ENCODE data around the gene BIN1.

Gene BIN1

GRCh38 chr2:127071901-127072328 lies 35.0 kb downstream of the BIN1 start:
- DNase-seq, result no peak

GRCh38 chr2:127070221-127070620 lies 36.7 kb downstream of the BIN1 start:
- no peak for DNase-seq

DNA sequence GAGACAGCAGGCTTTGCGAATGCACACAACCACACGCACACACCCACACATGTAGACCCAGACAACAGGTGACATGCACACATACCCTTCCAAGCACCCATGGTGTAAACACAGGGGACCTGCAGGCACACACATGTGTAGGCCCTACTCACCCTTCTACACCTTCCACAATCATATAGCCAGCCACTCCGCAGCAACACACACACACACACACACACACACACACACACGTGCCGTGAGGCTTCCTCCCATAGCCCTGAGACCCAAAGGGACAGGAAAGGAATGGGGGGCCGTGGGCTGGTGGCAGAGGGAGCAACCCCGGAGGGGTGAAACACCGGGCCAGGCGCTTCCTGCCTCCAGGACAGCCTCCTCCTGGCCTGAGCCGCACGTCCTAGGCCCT lies 37.4 kb downstream of the BIN1 start:
- DNase-seq, result no peak

DNA sequence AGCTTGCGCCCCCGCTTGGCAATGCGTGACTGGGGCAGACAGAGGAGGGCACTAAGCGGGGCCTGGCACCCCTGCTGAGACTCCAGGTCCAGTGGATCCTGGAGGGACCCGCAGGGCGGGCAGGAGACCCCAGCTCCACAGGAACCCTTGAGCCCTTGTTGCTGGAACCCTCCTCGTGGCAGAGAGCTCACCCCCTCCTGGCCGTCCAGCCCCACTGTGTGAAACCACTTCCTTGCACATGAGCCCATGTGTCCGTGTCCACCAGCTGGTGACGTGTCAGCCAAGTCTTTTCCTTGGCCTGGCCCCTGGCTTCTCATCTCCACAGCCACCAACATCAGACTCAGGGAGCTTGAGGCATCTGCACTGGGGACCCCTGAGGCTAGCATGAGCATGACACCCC lies 38.0 kb downstream of the BIN1 start:
- DNase-seq, result no peak

DNA sequence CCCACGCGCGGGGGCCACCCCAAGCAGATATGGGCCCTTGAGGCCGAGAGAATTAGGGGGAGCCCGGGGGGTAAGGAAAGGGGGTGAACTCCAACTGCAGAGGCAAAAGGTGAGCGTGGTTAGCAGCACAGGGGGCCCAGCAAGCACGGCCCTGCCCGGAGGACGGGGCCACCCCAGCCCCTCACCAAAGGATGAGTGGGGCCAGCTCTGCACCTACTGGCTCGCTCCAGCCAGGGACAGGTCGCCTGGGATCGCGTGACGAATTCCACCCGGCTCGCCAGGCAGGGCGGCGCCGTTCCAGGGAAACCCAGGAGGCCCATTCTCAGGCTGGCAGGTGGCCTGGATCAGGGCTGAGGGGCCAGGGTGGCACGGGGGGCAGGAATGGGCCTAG lies 38.6 kb downstream of the BIN1 start:
- DNase-seq, result no peak

- DNase-seq, result peak; percentile 61
These were observed 39.2 kb downstream of the BIN1 start for GRCh38 chr2:127067620-127068350.

- DNase-seq, result peak; percentile 47
These were observed 40.0 kb downstream of the BIN1 start for GRCh38 chr2:127066942-127067341.

GRCh38 chr2:127065940-127066318 lies 41.0 kb downstream of the BIN1 start:
- DNase-seq, result no peak

- DNase-seq, result no peak
These were observed 41.5 kb downstream of the BIN1 start for GRCh38 chr2:127065299-127065939.

GRCh38 chr2:127064642-127065250 lies 42.2 kb downstream of the BIN1 start:
- peak; percentile 85 for DNase-seq

- DNase-seq, result no peak
These were observed 43.0 kb downstream of the BIN1 start for GRCh38 chr2:127063701-127064590.

GRCh38 chr2:127061375-127062273 lies 45.3 kb downstream of the BIN1 start:
- DNase-seq, result no peak

- no peak for DNase-seq
These were observed 46.5 kb downstream of the BIN1 start for GRCh38 chr2:127060264-127060945.

DNA sequence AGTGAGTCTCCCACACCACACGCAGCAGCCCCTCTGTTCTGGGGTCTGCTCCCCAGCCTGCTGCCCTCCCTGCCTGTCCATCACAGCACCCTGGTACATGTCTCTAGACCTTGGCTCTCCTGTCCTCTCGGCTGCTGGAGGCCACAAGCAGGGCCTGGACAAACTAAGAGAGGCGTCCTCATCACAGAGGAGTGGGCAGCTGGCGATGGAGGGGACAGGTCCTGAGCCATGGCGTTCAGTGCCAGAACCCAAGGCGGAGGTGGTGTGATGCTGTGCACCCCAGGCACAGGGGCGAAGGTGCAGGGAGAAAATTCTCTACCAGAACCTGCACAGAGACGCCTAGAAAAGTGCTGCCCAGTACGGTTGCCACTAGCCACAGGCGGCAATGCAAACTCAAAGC lies 47.4 kb downstream of the BIN1 start:
- DNase-seq, result no peak

DNA sequence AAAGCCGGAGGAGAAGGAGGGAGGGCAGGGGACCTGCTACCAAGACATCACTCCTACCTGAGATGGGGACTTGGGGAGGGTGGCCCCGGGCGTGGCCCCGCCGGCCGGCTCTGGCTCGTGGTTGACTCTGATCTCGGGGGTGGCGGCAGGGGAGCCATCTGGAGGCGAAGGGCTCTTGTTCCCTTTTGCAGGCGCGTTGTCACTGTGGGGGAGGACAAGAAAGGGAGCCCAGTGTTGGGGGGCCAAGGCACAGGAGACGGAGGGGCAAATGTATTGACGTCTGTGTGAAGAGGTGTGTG lies 48.1 kb downstream of the BIN1 start:
- no peak for DNase-seq

DNA sequence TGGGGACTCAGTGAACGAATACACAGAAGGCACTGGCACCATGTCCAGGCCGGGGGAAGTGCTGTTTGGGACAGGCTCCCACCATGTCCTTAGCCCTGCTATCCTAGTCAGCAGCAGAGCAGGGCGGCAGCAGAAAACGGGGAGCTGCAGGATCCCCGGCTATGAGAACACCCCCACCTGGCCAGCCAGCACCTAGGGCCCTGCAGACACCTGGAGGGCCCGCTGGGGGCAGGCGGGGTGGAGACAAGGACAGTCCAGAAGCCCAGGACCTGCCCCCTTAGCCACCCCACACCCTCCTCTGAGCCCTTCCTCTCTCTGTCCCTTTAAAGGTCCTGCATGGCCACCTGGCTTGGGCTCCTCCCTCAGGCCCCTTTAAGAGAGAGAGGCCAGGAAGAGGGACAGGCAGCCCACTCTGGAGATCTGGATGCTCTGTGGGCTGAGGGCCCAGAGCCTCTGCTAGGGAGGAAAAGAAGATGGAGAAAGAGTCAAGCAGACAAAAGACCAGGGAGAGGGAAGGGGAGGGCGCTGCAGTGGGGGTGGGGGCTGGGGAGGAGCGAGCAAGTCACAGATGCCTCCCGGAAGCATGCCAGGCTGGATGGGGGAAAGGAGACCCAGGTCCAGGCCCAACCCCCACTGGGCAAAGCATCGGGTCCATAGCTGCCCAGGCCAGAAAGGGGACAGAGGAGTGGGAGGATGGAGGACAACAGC lies 48.6 kb downstream of the BIN1 start:
- DNase-seq, result no peak

- no peak for DNase-seq
These were observed 49.3 kb downstream of the BIN1 start for GRCh38 chr2:127057371-127058245.

DNA sequence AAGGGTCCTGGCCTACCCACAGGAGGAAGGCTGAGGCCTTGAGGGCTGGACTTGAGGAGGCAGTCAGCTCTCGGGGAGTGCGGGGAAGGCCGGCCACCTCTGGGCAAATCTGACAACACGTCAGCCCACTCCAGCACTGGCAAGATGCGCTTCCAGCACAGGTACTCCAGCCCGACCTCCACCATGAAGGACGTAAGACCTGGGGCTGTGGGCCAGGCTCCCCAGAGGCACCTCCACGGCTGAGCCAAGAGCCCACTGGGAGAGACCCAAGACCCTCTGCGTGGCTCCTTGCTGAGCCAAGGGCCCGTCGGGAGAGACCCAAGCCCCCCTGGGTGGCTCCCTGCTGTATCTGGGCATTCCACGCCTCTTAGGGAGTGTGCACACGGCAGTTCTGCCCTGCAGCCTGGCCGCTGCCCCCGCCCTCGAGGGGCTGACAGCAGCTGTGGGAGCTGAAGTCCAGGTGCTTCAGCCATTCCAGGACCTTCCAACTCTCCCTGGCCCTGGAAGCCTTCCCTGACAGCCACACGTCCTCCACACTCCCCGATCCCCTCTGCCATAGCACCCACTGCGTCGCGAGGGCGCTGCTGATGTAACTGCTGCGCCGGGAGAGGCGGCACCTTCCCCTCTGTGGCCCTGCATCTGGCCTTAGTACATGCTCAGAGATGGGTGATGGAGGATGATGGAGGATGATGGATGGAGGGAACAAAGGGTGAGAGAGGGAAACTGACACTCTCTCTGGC lies 50.2 kb downstream of the BIN1 start:
- DNase-seq, result no peak

- no peak for DNase-seq
These were observed 50.9 kb downstream of the BIN1 start for GRCh38 chr2:127056086-127056485.

GRCh38 chr2:127055786-127056076 lies 51.2 kb downstream of the BIN1 start:
- no peak for DNase-seq
